LoVo (cell line): Measurements from ENCODE around the gene ST6GALNAC3.

ENCODE experiments used
- DNase-seq: peaks from one replicate; pipeline ENCODE4 v3.0.0-alpha.2; 2016; ENCODE audit warnings: low spot score

Gene ST6GALNAC3

DNA sequence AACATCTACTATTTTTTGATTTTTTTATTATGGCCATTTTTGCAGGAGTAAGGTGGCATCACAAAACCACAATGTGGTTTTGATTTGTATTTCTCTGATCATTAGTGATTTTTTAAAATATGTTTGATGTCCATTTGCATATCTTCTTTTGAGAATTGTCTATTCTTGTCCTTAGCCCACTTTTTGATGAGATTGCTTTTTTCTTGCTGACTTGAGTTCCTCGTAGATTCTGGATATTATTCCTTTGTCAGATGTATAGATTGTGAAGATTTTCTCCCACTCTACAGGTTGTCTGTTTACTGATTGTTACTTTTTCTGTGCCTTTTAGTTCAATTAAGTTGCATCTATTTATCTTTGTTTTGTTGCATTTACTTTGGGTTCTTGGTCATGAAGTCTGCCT is 375.7 kb downstream of the ST6GALNAC3 start:
- DNase-seq, result no peak

GRCh38 chr1:76463278-76463677 is 388.7 kb downstream of the ST6GALNAC3 start:
- DNase-seq, result no peak

DNA sequence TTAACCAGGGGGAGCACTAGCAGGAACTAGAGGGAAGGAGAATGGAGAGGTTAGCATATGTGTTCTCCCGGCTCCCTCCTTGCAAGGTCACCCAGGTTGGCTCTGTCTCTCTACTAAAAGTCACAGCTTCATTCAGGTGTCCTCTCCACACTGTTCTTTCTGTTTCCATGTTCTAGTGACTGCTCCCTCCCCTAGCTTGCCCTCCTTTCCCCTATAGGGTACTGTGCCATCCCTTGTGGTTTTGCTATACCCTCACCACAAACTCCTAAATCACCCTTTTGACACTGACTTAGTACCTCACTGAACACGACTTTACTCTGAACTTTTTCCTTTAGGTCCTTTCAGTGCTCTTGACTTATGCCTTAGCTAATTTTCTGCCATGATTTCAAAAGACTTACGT is 389.3 kb downstream of the ST6GALNAC3 start:
- no peak for DNase-seq

DNA sequence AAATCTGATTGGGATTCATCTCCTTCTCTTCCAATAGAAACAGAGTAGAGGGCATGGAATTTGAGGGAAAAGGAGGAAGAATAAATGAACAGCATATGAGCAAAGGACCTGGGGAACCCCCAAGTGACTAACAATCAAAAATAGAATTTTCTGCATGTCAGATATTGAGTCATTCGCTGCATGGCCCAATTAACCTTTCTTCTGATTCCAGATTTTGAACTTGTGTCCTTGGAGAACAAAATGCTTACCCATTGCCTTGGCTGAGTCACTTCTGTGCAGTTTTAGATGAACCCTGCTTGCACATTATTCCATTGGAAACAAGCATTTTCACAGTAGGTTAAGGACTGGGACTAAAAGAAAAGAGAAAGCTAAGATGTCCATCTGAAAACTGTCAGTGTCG is 390.5 kb downstream of the ST6GALNAC3 start:
- DNase-seq, result no peak

DNA sequence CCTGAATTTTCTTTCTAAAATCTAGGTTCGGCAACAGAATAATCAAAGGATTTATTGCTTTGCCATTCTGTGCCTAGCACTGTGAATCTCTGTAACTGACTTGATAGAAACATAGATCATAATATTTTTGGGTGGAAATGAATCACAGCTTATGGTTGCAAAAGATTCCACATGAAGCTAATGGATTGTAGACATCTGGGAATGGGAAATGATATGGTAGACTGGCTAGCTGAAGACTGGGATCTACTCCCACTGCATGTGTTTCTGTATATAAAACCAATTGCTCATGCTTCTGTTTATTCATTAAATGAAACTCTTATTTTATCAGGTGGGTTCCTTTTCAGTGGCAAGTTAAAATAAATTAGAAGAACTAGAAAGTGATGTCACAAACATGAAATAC is 395.6 kb downstream of the ST6GALNAC3 start:
- no peak for DNase-seq

DNA sequence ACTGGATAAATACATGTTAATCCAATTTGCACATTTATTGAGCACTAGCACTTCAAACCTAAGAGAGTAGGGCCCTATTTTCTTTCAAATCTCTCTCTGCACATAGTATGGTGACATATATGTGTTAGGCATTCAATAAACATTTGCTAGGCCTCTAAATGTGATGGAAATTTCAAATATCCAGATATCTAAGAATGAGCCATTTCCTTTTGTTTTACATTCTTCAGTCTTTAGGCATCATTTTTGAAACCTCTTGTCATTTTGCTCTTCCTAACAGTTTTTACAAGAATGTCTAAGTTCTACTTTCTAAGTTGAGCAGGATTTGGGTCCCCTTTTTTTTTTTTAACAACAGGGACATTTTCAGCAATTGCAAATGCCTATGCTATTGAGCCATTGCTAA is 397.0 kb downstream of the ST6GALNAC3 start:
- DNase-seq, result no peak

DNA sequence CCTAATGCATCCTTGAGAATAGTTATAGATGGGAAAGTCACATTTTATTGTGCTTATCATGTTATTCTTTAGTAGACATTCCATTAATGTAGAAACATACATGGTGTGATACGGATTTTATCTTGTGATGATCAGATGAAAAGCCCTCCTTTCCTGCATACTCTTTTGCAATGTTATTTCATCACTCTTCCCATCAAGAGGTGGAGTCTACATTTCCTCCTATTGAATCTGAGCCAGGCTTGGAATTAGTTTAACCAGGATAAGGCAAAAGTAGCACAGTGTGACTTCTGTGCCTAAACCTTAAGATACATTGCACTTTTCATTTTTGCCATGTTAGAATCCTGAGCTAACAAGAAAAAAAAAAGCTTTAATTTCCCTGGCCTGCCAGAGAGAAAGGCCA is 399.0 kb downstream of the ST6GALNAC3 start:
- no peak for DNase-seq

- no peak for DNase-seq
Measured at GRCh38 chr1:76474922-76475321, 400.4 kb downstream of the ST6GALNAC3 start.

DNA sequence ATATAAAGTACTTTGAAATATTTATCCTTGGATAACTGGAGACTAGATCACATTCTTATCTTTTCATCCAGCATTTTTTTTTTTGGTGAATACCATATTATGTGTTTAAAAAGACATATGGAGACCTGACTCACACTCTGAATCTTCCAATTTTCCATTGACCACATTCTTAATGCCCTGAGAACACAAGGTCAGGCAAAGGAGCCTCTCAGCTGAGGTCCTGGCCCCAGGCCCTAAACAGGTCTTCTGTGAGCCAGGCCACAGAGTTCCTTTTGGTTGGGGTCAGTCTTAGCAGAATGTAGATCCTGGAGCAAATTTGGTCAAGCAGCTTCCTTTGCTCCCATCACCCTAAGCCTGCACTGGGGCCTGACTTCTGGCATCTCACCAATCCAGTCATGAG is 402.6 kb downstream of the ST6GALNAC3 start:
- no peak for DNase-seq

DNA sequence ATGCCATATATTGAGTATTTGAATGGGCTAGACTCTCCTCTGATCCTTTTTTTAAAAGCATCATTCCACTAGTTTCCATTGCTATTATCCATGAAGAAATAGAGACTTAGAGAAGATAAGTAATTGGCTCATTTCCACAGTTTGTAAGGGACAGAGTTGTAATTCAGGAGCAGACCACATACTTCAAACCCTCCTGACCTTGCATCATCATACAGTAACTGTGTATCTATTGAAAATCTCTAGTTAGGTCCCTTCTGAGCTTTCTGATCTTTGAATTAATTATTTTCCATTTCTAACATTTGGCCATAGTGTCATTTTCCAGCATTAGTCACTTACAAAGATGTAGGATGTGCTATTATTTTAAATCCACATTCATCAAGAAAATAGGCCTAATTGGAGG is 406.3 kb downstream of the ST6GALNAC3 start:
- no peak for DNase-seq

DNA sequence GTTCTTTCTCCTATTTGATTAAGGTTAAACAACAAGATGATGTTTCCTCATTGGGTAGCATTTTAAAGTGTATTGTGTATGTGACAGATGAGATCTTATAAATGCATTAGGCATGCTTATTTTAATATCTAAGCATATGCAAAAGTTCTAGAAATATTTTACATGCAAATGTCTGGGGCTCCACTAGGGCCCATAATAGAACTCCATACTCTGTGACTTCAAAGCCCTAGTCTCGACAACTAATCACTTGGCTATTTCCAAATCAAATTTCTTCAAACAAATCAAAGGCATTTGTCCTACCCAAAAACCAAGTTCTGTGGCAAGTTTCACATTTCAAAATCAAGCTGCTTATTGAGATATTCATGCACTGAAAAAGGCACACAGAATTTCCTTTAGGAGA is 407.1 kb downstream of the ST6GALNAC3 start:
- no peak for DNase-seq

DNA sequence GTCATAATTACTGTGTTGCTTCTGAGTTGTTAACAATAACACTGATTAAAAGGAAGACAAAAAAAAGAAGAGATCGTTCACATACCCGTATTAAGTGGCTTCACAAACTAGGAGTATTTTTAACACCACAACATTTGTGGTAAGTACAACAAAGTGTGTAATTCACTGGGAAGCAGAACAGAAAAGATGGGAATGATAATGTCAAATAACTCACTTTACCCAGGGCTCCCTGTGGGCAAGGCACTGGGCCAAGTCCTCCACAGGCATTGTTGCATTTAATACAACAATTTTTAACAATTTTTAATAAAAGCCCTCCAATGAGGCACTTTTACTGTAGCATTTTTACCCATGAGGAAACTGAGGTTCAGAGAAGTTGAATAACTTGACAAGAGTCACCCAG is 407.7 kb downstream of the ST6GALNAC3 start:
- DNase-seq, result no peak

DNA sequence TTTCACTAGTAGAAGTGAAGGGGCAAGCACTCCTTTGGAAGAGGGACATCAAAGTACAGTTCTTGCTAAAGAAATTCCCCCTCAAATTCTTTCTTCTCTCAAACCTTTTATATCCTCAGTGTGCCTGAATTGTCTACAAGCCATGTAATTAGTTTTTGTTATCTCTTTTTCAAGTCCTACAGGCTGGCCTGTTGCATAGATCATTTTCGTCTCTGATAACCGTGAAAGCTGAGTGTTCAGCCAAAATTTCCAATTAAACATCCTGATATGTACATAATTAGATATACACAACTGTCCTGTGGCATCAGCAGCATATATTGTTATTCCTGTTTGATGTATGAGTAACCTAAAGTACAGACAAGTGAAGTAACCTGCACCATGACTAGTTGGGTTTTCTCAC is 417.2 kb downstream of the ST6GALNAC3 start:
- DNase-seq, result no peak

DNA sequence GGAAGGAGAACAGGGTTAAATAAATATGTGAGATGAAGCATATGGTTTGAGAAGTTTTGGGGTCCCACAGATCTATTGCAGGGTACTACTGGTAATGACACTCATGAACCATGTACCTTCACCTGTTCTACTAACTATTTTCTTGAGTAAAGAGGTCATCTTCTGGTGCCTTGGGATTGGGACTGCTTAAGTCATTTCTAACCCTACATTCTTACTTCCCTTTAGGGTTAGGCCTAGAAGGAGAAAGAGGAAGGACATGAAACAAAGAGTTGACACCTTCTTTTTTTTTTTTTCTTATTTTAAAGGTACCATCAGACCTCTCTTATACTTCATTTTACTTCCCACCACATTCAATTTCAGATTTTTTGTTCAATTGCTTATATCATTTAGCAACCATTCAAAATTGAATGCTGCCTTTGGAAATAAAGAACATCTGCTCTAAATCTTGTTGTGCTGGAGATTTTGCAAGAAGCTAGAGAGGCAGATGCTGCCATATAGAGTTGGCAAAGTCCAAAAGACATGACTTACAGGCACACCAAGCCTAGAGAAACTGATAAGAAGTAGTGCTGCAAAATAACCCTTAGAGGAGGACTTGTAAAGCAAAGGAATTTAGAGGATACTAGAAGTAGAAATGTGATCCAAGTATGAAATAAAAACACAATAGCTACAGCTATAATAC is 418.3 kb downstream of the ST6GALNAC3 start:
- DNase-seq, result no peak

GRCh38 chr1:76494807-76495206 is 420.3 kb downstream of the ST6GALNAC3 start:
- no peak for DNase-seq

DNA sequence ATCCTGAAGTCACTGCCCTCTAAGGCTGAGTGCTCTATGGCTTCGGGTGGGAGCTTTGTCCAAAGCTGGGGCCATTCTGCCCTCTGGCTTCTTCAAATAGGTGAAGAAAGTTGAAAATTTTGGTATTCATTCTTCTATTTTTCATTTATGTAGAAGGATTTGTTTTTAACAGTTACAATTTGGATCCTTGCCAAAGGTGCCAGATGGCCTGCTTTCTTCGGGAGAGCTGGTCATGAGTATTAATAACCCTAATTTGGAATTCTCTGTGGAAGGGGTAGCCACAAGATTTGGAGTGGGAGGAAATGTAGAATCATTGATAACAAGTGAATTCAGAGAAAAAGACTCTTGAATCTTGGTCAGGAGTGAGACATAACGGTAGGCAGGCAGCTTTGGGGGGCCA is 422.3 kb downstream of the ST6GALNAC3 start:
- no peak for DNase-seq

GRCh38 chr1:76500116-76500515 is 425.6 kb downstream of the ST6GALNAC3 start:
- no peak for DNase-seq

GRCh38 chr1:76501136-76501535 is 426.6 kb downstream of the ST6GALNAC3 start:
- DNase-seq, result no peak

DNA sequence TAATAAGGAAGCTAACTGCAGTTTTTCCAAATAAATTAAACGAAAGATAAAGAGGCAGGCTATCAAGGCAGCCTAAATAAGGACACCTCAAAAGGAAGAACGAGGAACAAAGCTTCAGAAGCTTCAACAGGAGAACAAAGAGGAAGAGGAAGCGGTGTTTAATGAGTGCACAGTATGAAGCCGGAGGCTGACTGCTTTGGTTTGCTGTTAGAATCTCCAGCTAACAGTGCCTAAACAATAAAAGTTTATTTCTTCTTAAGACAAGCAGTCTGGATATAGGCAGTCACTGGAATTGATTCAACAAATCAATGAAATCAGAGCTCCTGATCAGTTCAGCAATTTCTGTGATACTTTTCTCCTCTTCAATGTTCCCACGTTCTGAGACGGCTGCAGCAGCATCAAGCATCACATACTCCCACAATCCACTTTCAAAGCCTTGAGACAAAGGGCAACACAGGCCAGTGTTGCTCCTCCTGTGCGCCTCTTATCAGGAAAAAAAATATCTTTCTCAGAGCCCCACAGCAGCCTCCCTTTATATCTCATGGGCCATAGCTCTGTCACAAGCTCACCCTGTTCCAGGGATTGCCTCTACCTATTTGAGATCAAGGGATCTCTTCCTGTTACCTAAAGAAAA is 427.2 kb downstream of the ST6GALNAC3 start:
- no peak for DNase-seq

DNA sequence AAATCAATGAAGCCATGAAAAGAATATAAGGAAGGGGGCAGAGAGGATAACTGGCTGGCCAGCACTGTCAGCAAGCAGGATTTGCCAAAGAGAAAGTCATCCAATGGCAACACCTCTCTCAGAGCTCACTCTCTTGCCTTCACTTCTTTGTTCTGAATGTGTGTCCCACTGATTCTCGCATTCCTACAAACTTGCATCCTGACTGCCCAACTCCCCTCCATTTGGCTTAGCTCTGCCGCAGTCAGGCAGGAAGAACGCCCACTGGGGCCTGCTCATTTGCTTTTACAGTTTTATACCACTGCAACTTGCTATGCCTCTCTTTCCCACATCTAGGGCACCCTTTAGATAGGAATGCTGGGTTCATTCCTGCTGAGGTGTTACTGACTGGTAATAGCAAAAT is 428.6 kb downstream of the ST6GALNAC3 start:
- DNase-seq, result no peak

GRCh38 chr1:76503736-76504135 is 429.2 kb downstream of the ST6GALNAC3 start:
- DNase-seq, result no peak

GRCh38 chr1:76507376-76507775 is 432.8 kb downstream of the ST6GALNAC3 start:
- DNase-seq, result no peak

GRCh38 chr1:76508871-76509270 is 434.3 kb downstream of the ST6GALNAC3 start:
- DNase-seq, result no peak
